Neural crest cell (in vitro differentiated cells): Measurements from ENCODE around the gene PRKCA. TPM values are rescaled to one million over a fixed set of nuclear protein-coding genes. Genes with fewer than 3 reads are reported as not detected.

Source experiments
- DNase-seq: peaks from one replicate; pipeline ENCODE4 v3.0.0; 2021; ENCODE audit warnings: low read depth, mixed read lengths, low spot score
- H3K27ac Mint-ChIP-seq: one replicate; pipeline ENCODE4 v1.8.0; 2021; ENCODE audit warnings: mild to moderate bottlenecking, mixed read lengths; ENCODE audit not compliant: unreplicated experiment
- H3K27me3 Mint-ChIP-seq: 2 replicates; pipeline ENCODE4 v1.8.0; 2021; ENCODE audit warnings: low read depth, mild to moderate bottlenecking, mixed read lengths
- H3K36me3 Mint-ChIP-seq: 2 replicates; pipeline ENCODE4 v1.8.0; 2021; ENCODE audit warnings: low read depth, mild to moderate bottlenecking, mixed read lengths
- H3K4me1 Mint-ChIP-seq: 2 replicates; pipeline ENCODE4 v1.8.0; 2021; ENCODE audit warnings: mixed read lengths
- H3K4me3 Mint-ChIP-seq: one replicate; pipeline ENCODE4 v1.8.0; 2021; ENCODE audit warnings: mild to moderate bottlenecking, mixed read lengths
- H3K9me3 Mint-ChIP-seq: 2 replicates; pipeline ENCODE4 v1.8.0; 2021; ENCODE audit warnings: mixed read lengths
- CTCF ChIP-seq: fragments of 200-600 bp; sonication (generic); conservative IDR thresholded peaks from 2 replicates; pipeline ENCODE4 v1.5.0; 2021; ENCODE audit warnings: antibody characterized with exemption, mild to moderate bottlenecking
- total RNA-seq: library from RNA; stranded (reverse); gene quantifications from 2 replicates; pipeline ENCODE4 v1.2.1, GENCODE V29; 2021

PRKCA gene
- total RNA-seq, 1 donor from 2014 or later: 22.7 TPM

GRCh38 chr17:66330646-66331037, 28.2 kb downstream of the PRKCA start:
- no peak for DNase-seq
- Mint-ChIP-seq H3K27ac (no peak overlapping the region), H3K36me3 (peaks cover 4% of the 10 kb centered on the region), H3K9me3 (peaks cover 3% of the 10 kb centered on the region), H3K4me1 (no peaks in the 10 kb centered on the region), H3K27me3 (no peaks in the 10 kb centered on the region), H3K4me3 (no peak overlapping the region)
- TF ChIP-seq CTCF: no peak

GRCh38 chr17:66331038-66331816, 28.8 kb downstream of the PRKCA start:
- Mint-ChIP-seq H3K27me3 (no peaks in the 10 kb centered on the region), H3K4me3 (no peak overlapping the region), H3K4me1 (no peaks in the 10 kb centered on the region), H3K27ac (no peak overlapping the region), H3K9me3 (peaks cover 3% of the 10 kb centered on the region), H3K36me3 (peaks cover 4% of the 10 kb centered on the region)
- TF ChIP-seq CTCF: no peak
- DNase-seq: no peak

- no peaks in the 10 kb centered on the region for H3K36me3 Mint-ChIP-seq
- no peaks in the 10 kb centered on the region for H3K9me3 Mint-ChIP-seq
- no peak overlapping the region for H3K27ac Mint-ChIP-seq
These were observed 33.4 kb downstream of the PRKCA start for GRCh38 chr17:66335797-66336196.

GRCh38 chr17:66337268-66337667, 34.9 kb downstream of the PRKCA start:
- H3K4me1 Mint-ChIP-seq: no peaks in the 10 kb centered on the region
- no peak overlapping the region for H3K27ac Mint-ChIP-seq
- no peaks in the 10 kb centered on the region for H3K27me3 Mint-ChIP-seq
- TF ChIP-seq CTCF: no peak
- H3K9me3 Mint-ChIP-seq: no peaks in the 10 kb centered on the region
- DNase-seq: no peak
- H3K4me3 Mint-ChIP-seq: no peak overlapping the region
- no peaks in the 10 kb centered on the region for H3K36me3 Mint-ChIP-seq

More at GRCh38 chr17:66335797-66336196, 33.4 kb downstream of the PRKCA start:
- TF ChIP-seq CTCF: no peak
- no peaks in the 10 kb centered on the region for H3K27me3 Mint-ChIP-seq
- no peaks in the 10 kb centered on the region for H3K4me1 Mint-ChIP-seq
- no peak overlapping the region for H3K4me3 Mint-ChIP-seq
- no peak for DNase-seq

GRCh38 chr17:66337866-66338485, 35.6 kb downstream of the PRKCA start:
- no peak overlapping the region for H3K27ac Mint-ChIP-seq
- DNase-seq: no peak
- TF ChIP-seq CTCF: no peak
- no peaks in the 10 kb centered on the region for H3K4me1 Mint-ChIP-seq
- no peaks in the 10 kb centered on the region for H3K36me3 Mint-ChIP-seq
- no peaks in the 10 kb centered on the region for H3K27me3 Mint-ChIP-seq
- no peaks in the 10 kb centered on the region for H3K9me3 Mint-ChIP-seq
- H3K4me3 Mint-ChIP-seq: no peak overlapping the region
